HG03108 (cell line): ENCODE measurements around the gene CRIP1.

ENCODE experiments used
- ATAC-seq: cut with Tn5 transposase; IDR thresholded peaks from one replicate; pipeline ENCODE4 v1.9.1; 2021; ENCODE audit warnings: moderate library complexity; ENCODE audit not compliant: unreplicated experiment

CRIP1 gene

DNA sequence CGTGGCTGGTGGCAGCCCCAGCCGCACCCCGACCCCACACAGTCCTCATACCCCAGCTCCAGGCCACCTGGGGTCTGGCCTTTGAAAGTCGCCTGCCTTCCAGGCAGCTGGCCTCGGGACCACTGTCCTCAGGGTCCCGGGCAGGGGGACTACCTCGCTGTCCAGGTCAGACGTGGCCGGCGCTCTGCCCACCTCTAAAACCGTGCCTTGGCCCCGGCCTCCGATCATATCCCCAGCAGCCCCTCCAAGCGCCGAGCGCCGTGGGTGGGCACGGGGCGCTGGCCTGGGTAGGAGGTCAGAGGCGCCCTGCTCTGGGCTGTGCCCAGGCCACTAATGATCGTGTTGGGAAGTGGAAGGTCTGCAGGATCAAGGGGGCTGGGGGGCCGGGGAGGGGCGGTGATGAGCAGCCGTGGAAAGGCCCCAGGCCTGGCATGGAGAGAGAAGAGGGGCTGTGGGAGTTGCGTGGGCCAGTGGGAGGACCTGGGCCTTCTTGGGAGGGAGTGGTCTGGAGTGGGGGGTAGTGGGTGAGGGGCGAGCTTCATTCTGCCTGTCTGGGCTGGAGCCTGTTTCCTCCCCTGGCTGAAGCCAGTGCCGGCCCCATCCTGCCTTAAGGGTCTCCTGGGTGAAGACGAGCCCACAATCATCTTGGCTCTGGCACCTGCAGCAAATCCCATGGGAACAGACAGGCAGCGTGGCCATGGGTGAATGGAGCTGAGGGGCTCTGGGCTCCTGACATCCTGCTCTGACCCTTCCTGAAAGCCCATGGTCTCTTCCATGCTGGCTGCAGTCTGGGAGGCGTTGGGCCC is 44.6 kb downstream of the CRIP1 start:
- ATAC-seq, result no peak

DNA sequence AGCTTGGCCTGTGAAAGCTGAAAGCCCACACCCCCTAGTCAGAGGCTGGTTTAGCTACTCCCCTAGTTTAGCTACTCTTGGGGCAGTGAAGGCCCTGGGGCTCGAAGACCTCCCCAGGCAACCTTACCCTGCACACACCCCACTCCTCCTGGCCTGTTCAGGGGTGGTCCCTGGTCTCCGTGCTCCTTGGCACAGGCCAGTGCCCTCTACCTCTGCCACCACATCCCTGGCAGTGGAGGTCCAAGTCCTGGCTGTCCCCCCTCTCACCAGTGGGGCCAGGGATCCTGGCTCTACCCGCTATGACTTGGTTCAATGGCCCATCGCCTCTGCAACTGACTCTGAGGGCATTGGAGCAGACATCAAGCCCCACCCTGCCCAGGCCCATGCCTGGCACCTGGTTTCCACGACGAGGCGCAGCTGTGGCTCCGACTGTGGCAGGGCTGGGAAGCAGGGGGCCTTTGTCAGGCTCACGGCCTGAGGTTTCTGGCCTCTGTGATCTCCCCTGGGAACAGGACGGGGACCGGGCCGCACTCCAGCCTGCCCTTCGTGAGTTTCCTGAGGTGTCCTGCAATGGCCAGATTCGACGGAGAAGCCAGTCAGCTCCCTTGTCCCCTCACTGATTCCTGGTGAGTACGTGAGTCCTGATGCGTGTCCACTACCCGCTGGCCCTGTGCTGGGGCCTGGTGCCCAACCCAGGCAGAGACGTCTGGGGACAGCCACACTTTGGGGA is 45.4 kb downstream of the CRIP1 start:
- ATAC-seq, result no peak

DNA sequence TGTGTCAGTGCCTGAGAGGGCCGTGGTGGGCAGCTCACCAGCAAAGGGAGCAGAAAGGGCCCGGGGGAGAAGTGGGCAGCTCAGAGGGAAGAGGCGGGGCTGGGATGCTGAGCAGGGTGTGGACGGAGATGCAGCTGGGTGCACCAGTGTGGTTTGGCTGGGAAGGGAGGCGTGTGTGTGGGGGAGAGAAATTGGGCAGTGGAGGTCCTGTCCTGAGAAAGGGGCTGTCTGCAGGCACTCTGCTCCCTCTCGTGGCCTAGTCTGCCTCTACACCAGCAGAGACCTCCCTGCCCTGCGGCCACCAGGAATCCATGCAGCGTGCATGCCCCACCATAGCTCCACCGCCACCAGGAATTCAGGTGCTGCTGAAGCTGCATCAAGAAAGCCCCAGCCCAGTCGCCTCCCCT is 46.1 kb downstream of the CRIP1 start:
- no peak for ATAC-seq

DNA sequence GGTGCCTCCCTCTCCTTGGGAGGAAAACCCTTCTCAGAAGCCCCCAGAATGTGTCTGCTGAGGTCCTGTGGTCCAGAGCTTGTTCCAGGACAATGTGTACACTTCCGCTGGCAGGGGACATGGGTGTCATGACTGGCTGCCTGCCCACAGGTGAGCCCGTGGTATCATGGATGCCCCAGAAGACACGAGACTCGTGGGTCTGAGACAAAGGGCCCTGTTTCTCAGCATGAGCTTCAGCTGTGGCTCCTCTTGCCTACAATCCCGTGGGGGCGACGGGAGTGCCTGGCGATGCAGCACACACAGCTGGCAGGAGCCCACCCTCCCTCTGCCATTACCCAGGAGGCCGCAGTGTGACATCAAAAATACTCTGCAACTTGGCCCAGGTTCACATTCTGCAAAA is 46.7 kb downstream of the CRIP1 start:
- ATAC-seq, result no peak

GRCh38 chr14:105533811-105534498 is 47.3 kb downstream of the CRIP1 start:
- ATAC-seq, result no peak

GRCh38 chr14:105534586-105534985 is 47.9 kb downstream of the CRIP1 start:
- no peak for ATAC-seq

- ATAC-seq, result no peak
Observed at GRCh38 chr14:105536051-105536450, 49.4 kb downstream of the CRIP1 start.

GRCh38 chr14:105536691-105537579 is 50.2 kb downstream of the CRIP1 start:
- no peak for ATAC-seq

GRCh38 chr14:105537580-105538474 is 51.1 kb downstream of the CRIP1 start:
- no peak for ATAC-seq
